GM12864 (cell line): ENCODE data around the gene WDPCP.

Experiments used
- DNase-seq: peaks from one replicate; pipeline ENCODE4 v3.0.0-alpha.2; 2011; ENCODE audit warnings: low read depth
- H3K4me3 ChIP-seq: 2 replicates; pipeline ENCODE4 v1.5.1; 2011; ENCODE audit warnings: mild to moderate bottlenecking, low read depth, low read length, control low read depth
- TF ChIP-seq, protein P1 (sequence below): IDR thresholded peaks from 2 replicates; pipeline ENCODE4 v1.5.1; 2011; ENCODE audit warnings: low read depth, mild to moderate bottlenecking, moderate library complexity, low read length, control low read depth, inconsistent platforms; ENCODE audit errors: missing control alignments

The WDPCP gene

DNA sequence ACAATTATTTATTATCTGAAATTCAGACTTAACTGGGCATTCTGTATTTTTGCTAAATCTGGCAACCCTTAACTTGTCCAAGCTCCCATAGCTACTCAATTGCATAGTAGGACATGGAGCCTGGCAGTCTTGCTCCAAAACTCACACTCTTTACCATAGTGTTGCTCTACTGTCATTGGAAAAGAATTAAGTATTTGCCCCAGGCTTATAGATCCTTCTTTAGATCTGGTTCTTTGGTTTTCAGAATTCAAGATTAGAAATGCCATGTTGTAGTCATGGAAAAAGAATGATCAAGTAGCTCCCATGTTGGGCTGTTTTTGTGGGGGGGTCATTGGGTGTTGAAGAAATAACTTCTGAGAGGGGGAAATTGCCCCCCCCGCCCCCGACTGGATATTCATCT lies 240.9 kb downstream of the WDPCP start:
- no peak for DNase-seq
- TF ChIP-seq, protein P1, sequence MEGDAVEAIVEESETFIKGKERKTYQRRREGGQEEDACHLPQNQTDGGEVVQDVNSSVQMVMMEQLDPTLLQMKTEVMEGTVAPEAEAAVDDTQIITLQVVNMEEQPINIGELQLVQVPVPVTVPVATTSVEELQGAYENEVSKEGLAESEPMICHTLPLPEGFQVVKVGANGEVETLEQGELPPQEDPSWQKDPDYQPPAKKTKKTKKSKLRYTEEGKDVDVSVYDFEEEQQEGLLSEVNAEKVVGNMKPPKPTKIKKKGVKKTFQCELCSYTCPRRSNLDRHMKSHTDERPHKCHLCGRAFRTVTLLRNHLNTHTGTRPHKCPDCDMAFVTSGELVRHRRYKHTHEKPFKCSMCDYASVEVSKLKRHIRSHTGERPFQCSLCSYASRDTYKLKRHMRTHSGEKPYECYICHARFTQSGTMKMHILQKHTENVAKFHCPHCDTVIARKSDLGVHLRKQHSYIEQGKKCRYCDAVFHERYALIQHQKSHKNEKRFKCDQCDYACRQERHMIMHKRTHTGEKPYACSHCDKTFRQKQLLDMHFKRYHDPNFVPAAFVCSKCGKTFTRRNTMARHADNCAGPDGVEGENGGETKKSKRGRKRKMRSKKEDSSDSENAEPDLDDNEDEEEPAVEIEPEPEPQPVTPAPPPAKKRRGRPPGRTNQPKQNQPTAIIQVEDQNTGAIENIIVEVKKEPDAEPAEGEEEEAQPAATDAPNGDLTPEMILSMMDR, result no peak
- H3K4me3 ChIP-seq, result no peak overlapping the region

DNA sequence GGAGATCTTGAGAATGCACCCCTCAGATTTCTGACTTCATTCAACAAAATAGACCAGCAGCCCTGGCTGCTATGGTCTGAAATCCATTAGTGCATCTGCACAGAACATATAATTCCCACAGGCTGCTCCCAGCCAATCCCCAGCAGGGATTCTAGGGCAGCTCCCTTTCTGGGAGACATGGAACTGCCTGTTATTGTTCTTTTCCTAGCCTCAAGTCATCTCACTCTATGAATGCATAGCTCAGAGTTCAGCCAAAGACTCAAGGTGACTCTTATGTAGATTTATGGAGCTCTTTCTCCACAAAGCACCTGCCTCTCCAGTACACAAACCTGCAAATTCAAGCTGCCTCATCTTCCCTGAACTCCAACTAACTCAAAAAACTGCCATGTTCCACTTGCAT lies 241.9 kb downstream of the WDPCP start:
- H3K4me3 ChIP-seq, result no peak overlapping the region
- TF ChIP-seq, protein P1, result no peak
- DNase-seq, result no peak

DNA sequence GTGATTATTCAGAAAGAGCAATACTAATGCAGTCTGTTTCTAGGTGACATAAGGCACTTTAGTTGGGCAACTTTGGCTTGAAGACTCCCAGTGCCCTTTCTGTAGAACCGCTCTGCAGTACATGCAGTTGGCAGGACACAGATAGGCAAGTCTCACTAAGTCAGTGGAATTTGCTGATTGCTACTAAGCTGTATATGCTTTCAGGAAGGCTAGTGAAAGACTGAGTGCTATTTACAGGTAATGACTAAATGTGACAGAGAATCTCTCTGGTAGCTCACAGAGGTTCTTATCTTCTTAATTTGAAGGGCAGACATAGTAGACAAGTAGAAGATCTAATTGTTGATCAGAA lies 243.0 kb downstream of the WDPCP start:
- H3K4me3 ChIP-seq, result no peak overlapping the region
- TF ChIP-seq, protein P1, result no peak
- no peak for DNase-seq

DNA sequence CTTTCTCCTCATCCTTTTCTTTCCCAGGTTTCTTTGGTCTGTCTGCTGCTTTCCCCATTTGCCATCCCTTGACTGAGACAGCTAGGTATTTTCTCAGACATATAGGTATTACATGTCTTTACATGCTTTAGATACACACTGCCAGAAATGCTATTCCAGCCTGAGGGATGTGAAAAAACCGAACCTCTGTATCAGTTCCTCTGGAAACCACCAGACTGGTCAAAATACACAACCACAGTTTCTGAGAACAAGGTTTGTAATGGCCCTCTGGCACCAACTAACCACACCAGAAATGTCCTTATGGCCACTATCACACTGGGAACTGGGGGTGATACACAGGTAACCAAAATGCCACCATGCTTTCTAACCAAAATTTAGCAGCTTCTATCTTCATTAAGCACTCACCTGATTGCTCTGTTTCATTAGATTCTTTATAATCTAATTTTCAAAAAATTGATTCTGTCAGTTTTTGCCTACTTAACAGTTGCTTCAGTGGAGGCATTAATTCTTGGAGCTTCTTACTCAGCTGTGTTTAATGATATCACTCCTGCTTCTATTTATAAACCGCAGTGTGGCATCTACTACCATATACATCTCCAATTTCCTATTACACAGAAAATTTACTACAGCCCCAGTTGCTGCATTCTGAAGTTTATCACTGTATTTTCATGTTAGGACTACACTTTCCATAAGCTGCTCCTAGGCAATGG lies 243.5 kb downstream of the WDPCP start:
- no peak for DNase-seq
- TF ChIP-seq, protein P1, result no peak
- no peak overlapping the region for H3K4me3 ChIP-seq

DNA sequence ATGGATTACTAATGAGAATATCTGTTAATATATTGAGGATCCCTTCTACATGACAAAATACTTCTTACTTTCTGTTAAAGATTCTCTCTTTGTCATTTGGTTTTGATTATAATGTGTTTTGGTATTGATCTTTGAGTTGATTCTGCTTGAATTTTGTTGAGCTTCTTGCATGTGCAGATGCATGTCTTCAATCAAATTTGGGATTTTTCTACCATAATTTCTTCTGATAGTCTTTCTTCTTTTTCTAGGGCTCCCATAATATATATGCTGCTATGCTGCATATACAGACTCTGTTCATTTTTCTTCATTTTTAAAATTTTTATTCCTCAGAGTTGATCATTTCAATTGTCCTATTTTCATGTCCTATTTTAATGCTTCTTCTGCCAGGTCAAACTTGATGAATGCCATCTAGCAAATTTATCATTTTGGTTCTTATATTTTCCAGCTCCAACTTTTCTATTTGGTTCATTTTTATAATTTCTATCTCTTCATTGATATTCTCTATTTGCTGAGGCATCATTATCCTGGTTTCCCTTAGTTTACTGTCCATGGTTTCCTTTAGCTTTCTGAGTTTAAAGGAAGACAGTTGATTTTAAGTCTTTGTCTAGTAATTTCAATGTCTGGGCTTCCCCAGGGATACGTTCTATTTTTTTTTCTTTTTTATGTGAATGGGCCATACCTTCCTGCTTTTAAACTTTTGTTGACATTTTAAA lies 244.7 kb downstream of the WDPCP start:
- TF ChIP-seq, protein P1, result no peak
- no peak for DNase-seq
- H3K4me3 ChIP-seq, result no peak overlapping the region

DNA sequence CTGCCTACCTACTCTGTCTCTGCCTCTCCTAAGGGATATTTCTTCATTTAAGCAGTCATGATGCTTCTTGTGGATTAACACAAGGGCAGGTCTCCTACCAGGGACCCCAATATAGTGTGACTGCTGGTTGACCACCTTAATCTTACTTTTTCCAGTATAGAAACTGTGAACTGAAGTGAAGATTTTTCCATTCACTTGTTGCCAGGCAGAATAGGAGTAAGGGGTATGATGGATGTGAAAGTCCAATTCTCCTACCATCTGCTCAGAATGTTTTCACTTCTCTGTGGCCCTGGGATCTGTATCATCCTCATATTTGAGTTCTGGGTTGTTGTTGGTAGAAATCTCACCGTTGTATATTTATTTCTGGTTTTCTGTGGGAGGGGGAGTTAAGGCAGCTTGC lies 247.8 kb downstream of the WDPCP start:
- no peak for DNase-seq
- TF ChIP-seq, protein P1, result no peak

DNA sequence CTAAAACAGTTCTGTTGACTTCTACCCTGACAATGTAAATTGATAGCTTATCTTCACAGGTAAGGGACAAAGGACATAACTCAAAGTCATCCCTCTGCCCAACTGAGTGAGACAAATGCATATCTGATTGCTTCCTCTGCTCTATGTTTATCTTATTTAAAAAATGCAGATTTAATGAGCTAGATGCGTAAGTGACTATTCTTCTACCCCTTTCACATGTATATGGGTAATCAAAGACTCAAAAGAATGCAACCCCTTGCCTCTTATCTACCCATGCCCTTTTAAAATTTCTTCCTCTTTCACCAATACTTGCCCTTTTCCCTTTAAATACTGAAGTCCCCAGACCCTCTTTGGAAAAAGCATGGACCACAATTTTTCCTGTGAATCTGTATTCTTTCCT lies 253.4 kb downstream of the WDPCP start:
- TF ChIP-seq, protein P1, result no peak
- no peak overlapping the region for H3K4me3 ChIP-seq

More for the DNA sequence above, 247.8 kb downstream of the WDPCP start:
- H3K4me3 ChIP-seq, result no peak overlapping the region

More for the DNA sequence above, 253.4 kb downstream of the WDPCP start:
- no peak for DNase-seq
